GM18951 (cell line): Measurements from ENCODE around the gene TM9SF3.

Experiments used
- POLR2A ChIP-seq: IDR thresholded peaks from 4 replicates; pipeline ENCODE4 v1.6.1; 2011; ENCODE audit warnings: mild to moderate bottlenecking; ENCODE audit not compliant: insufficient read length, insufficient read depth; ENCODE audit errors: extremely low read depth
- in situ Hi-C: fragments of 300-500 bp; cut with MboI; formaldehyde crosslinking; loops from one replicate; pipeline ENCODE4 v1.12.0; 2022; ENCODE audit warnings: low sequenced_read_pairs, mixed read lengths, inconsistent platforms; ENCODE audit not compliant: unreplicated experiment

The TM9SF3 gene

DNA sequence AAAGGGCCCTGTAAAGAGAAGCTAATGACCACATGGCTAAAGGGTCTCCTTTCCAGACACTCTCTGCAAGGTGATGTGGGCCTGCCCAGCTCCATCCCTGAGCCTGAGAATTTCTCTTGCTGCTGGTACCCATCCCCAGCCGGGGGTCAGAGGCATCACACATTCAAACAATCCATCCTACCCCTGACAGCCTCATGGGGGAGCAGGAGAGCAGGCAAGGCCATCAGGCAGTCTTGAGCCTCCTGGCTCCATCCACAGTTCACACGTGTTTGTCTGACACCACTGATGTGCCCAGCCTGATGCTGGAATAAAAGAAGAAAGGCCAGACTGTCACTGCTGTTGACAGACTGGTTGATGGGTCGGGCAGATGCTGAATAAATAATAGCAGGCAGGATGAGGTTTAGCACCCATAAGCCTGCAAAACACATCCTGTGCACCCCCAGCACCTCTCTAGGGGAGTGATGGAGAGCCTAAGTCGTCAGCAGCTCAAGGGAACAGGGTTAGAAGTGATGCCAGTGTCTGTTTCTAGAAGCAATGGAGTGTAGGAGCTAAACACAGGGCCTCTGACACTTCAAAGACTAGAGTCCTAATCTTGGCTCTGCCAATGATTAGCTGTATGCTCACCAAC, 116.6 kb downstream of the TM9SF3 start:
- TF ChIP-seq POLR2A, result no peak
- in situ Hi-C loops, result no loop called here

DNA sequence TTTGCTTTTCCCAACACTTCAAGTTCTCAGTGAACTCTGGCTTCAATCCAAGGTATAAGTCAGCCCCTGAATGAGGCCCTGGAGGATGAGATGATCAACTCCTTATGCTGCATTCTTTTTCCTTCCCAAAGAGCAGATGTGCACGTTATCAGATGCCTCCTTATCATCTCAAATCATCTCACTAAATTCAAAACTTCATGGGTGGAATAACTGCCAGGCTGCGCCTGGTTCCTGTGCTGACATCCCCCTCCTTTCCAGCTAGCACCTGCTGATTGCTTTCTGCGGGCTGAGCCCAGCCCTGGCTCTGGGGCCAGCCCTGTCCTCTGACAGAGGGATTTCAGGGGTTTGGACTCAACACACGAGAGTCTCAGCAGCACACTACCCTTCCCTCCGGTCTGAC, 118.0 kb downstream of the TM9SF3 start:
- no peak for TF ChIP-seq POLR2A
- in situ Hi-C loops, result no loop called here
